OCI-LY3 (cell line): ENCODE measurements around the gene PI16.

Experiments
- EZH2phosphoT487 ChIP-seq: fragments of 200-600 bp; shearing (Covaris generic); IDR thresholded peaks from 2 replicates; pipeline ENCODE4 v1.6.1; 2018; ENCODE audit warnings: antibody characterized with exemption, mixed run types, low read depth
- TF ChIP-seq, protein P1 (sequence below): fragments of 200-600, 300-600 bp; sonication (generic); IDR thresholded peaks from 2 replicates; pipeline ENCODE4 v1.5.1; 2014; ENCODE audit warnings: antibody characterized with exemption, low read length, low read depth

DNA sequence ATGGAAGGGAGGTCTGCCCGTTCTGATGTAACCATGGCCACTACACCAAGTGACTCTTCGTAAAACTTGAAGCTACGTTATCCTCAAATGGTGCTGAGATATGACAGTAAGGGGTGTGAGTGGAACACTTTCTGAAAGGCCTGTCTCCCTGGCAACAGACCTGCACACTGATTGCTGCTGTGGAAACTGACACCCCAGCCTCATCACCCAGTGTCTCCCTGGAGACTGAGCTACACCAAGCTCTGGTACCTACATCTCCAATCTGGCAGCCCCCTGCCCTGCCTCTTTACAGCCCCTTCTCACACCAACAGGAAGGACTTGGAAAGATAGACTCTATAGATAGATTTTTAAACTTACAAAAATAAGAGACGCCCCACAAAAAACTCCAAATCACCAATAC is 13.2 kb downstream of the PI16 start:
- TF ChIP-seq, protein P1, sequence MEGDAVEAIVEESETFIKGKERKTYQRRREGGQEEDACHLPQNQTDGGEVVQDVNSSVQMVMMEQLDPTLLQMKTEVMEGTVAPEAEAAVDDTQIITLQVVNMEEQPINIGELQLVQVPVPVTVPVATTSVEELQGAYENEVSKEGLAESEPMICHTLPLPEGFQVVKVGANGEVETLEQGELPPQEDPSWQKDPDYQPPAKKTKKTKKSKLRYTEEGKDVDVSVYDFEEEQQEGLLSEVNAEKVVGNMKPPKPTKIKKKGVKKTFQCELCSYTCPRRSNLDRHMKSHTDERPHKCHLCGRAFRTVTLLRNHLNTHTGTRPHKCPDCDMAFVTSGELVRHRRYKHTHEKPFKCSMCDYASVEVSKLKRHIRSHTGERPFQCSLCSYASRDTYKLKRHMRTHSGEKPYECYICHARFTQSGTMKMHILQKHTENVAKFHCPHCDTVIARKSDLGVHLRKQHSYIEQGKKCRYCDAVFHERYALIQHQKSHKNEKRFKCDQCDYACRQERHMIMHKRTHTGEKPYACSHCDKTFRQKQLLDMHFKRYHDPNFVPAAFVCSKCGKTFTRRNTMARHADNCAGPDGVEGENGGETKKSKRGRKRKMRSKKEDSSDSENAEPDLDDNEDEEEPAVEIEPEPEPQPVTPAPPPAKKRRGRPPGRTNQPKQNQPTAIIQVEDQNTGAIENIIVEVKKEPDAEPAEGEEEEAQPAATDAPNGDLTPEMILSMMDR: no peak
- no peak for TF ChIP-seq EZH2phosphoT487
